Muscle layer of colon (tissue), 2 donors: Measurements from ENCODE around the gene SLC7A11.

Experiments
- H3K27ac ChIP-seq: one replicate; pipeline ENCODE4 v1.7.0; 2013; ENCODE audit warnings: low read depth, mild to moderate bottlenecking, low read length, moderate library complexity
- H3K27me3 ChIP-seq, 2 donors: one replicate each; pipeline ENCODE4 v1.7.0; 2013; ENCODE audit warnings: low read length in 2 of 2, mild to moderate bottlenecking in 2 of 2; ENCODE audit not compliant: insufficient read depth in 2 of 2, control insufficient read depth in 1 of 2
- H3K36me3 ChIP-seq: one replicate; pipeline ENCODE4 v1.7.0; 2013; ENCODE audit warnings: mild to moderate bottlenecking, low read length; ENCODE audit not compliant: insufficient read depth
- H3K4me1 ChIP-seq: one replicate; pipeline ENCODE4 v1.7.0; 2013; ENCODE audit warnings: mild to moderate bottlenecking, low read length; ENCODE audit not compliant: insufficient read depth
- H3K4me3 ChIP-seq, 2 donors: one replicate each; pipeline ENCODE4 v1.7.0; 2013; ENCODE audit warnings: low read length in 2 of 2, low read depth in 1 of 2, mild to moderate bottlenecking in 1 of 2, moderate library complexity in 1 of 2
- H3K9ac ChIP-seq: one replicate; pipeline ENCODE4 v1.7.0; 2013; ENCODE audit warnings: low read length
- H3K9me3 ChIP-seq: one replicate; pipeline ENCODE4 v1.7.0; 2013; ENCODE audit warnings: mild to moderate bottlenecking, low read length
- donor health status: abdominal sarcoma.
- donor health status: Adenocarcinoma of cecum.

SLC7A11 gene

GRCh38 chr4:138184886-138185285 is 57.3 kb downstream of the SLC7A11 start:
- H3K27ac ChIP-seq = no peak overlapping the region

GRCh38 chr4:138182838-138183426 is 59.2 kb downstream of the SLC7A11 start:
- Histone ChIP-seq H3K9ac (no peak overlapping the region), H3K4me3 (no peak overlapping the region), H3K9me3 (no peaks in the 10 kb centered on the region), H3K4me1 (no peaks in the 10 kb centered on the region), H3K27me3 (no peaks in the 10 kb centered on the region), H3K36me3 (no peaks in the 10 kb centered on the region), H3K27ac (no peak overlapping the region)

More at GRCh38 chr4:138184886-138185285, 57.3 kb downstream of the SLC7A11 start:
- H3K27me3 ChIP-seq = no peaks in the 10 kb centered on the region
- no peaks in the 10 kb centered on the region for H3K4me1 ChIP-seq
- no peaks in the 10 kb centered on the region for H3K36me3 ChIP-seq
- H3K4me3 ChIP-seq = no peak overlapping the region
- H3K9me3 ChIP-seq = no peaks in the 10 kb centered on the region
- H3K9ac ChIP-seq = no peak overlapping the region

GRCh38 chr4:138181287-138181686 is 60.9 kb downstream of the SLC7A11 start:
- H3K9me3 ChIP-seq = no peaks in the 10 kb centered on the region
- H3K27me3 ChIP-seq = no peaks in the 10 kb centered on the region
- no peak overlapping the region for H3K4me3 ChIP-seq
- H3K27ac ChIP-seq = no peak overlapping the region
- no peak overlapping the region for H3K9ac ChIP-seq
- H3K4me1 ChIP-seq = no peaks in the 10 kb centered on the region
- no peaks in the 10 kb centered on the region for H3K36me3 ChIP-seq

GRCh38 chr4:138178566-138178965 is 63.6 kb downstream of the SLC7A11 start:
- Histone ChIP-seq H3K36me3 (no peaks in the 10 kb centered on the region), H3K9ac (no peak overlapping the region), H3K4me1 (no peaks in the 10 kb centered on the region), H3K27ac (no peak overlapping the region), H3K27me3 (no peaks in the 10 kb centered on the region), H3K9me3 (no peaks in the 10 kb centered on the region), H3K4me3 (no peak overlapping the region)

- Histone ChIP-seq H3K4me1 (no peaks in the 10 kb centered on the region), H3K27me3 (no peaks in the 10 kb centered on the region), H3K27ac (no peak overlapping the region), H3K36me3 (no peaks in the 10 kb centered on the region), H3K9ac (no peak overlapping the region), H3K9me3 (no peaks in the 10 kb centered on the region), H3K4me3 (no peak overlapping the region)
Measured at GRCh38 chr4:138177278-138177968, 64.7 kb downstream of the SLC7A11 start.

- Histone ChIP-seq H3K9ac (no peak overlapping the region), H3K27me3 (no peaks in the 10 kb centered on the region), H3K27ac (no peak overlapping the region), H3K36me3 (no peaks in the 10 kb centered on the region), H3K9me3 (no peaks in the 10 kb centered on the region), H3K4me3 (no peak overlapping the region), H3K4me1 (no peaks in the 10 kb centered on the region)
Measured at GRCh38 chr4:138174981-138175794, 67.0 kb downstream of the SLC7A11 start.

- H3K4me3 ChIP-seq = no peak overlapping the region
- no peaks in the 10 kb centered on the region for H3K9me3 ChIP-seq
- no peak overlapping the region for H3K9ac ChIP-seq
- no peaks in the 10 kb centered on the region for H3K4me1 ChIP-seq
- no peaks in the 10 kb centered on the region for H3K36me3 ChIP-seq
- H3K27ac ChIP-seq = no peak overlapping the region
- H3K27me3 ChIP-seq = no peaks in the 10 kb centered on the region
Measured at GRCh38 chr4:138164208-138164607, 77.9 kb downstream of the SLC7A11 start.

GRCh38 chr4:138163171-138163570 is 79.0 kb downstream of the SLC7A11 start:
- no peak overlapping the region for H3K9ac ChIP-seq
- H3K27me3 ChIP-seq = no peaks in the 10 kb centered on the region
- no peaks in the 10 kb centered on the region for H3K4me1 ChIP-seq
- no peak overlapping the region for H3K4me3 ChIP-seq
- no peaks in the 10 kb centered on the region for H3K36me3 ChIP-seq
- H3K9me3 ChIP-seq = no peaks in the 10 kb centered on the region
- H3K27ac ChIP-seq = no peak overlapping the region

GRCh38 chr4:138162259-138162658 is 79.9 kb downstream of the SLC7A11 start:
- H3K27ac ChIP-seq = no peak overlapping the region

GRCh38 chr4:138161351-138161750 is 80.8 kb downstream of the SLC7A11 start:
- no peaks in the 10 kb centered on the region for H3K36me3 ChIP-seq
- H3K9me3 ChIP-seq = no peaks in the 10 kb centered on the region
- no peak overlapping the region for H3K9ac ChIP-seq
- H3K4me1 ChIP-seq = no peaks in the 10 kb centered on the region
- no peak overlapping the region for H3K4me3 ChIP-seq
- no peak overlapping the region for H3K27ac ChIP-seq
- no peaks in the 10 kb centered on the region for H3K27me3 ChIP-seq

More at GRCh38 chr4:138162259-138162658, 79.9 kb downstream of the SLC7A11 start:
- no peaks in the 10 kb centered on the region for H3K27me3 ChIP-seq
- H3K4me1 ChIP-seq = no peaks in the 10 kb centered on the region
- H3K9ac ChIP-seq = no peak overlapping the region
- H3K4me3 ChIP-seq = no peak overlapping the region
- no peaks in the 10 kb centered on the region for H3K9me3 ChIP-seq
- no peaks in the 10 kb centered on the region for H3K36me3 ChIP-seq

- Histone ChIP-seq H3K9ac (no peak overlapping the region), H3K4me1 (no peaks in the 10 kb centered on the region), H3K9me3 (no peaks in the 10 kb centered on the region), H3K4me3 (no peak overlapping the region), H3K27me3 (no peaks in the 10 kb centered on the region), H3K27ac (no peak overlapping the region), H3K36me3 (no peaks in the 10 kb centered on the region)
Measured at GRCh38 chr4:138158746-138159297, 83.3 kb downstream of the SLC7A11 start.
